ENCODE results near the gene ZNF318. TPM values are rescaled to one million over a fixed set of nuclear protein-coding genes. Genes with fewer than 3 reads are reported as not detected.

ZNF318 gene
- total RNA-seq, 1 experiment from 2014 or later = 17.1 TPM

GRCh38 chr6:43313813-43314212 lies 55.6 kb downstream of the ZNF318 start:
- no peaks in the 10 kb centered on the region for H3K79me2 ChIP-seq (ENCODE audit: low read depth)
- no peak overlapping the region for H2AFZ ChIP-seq
- no peaks in the 10 kb centered on the region for H3K36me3 ChIP-seq (ENCODE audit: low read depth)
- CTCF ChIA-PET = interaction anchor here (0.6 kb wide), 1 partner anchor 190 kb away, joined by 5 read pairs; no protein-coding TSS in a partner anchor
- H3K27ac ChIP-seq = no peak overlapping the region
- H3K9me2 ChIP-seq (ENCODE audit: insufficient read depth) = no peaks in the 10 kb centered on the region
- no peaks in the 10 kb centered on the region for H3K27me3 ChIP-seq (ENCODE audit: insufficient read depth, low read depth)
- H4K20me1 ChIP-seq (ENCODE audit: insufficient read depth) = no peaks in the 10 kb centered on the region
- TF ChIP-seq CTCF (conservative IDR thresholded peaks at IDR 0.05) (no peak), EZH2 (IDR thresholded peaks at IDR 0.05; ENCODE audit: low read depth) (no peak)
- no peak for DNase-seq
- H3K9me3 ChIP-seq (ENCODE audit: insufficient read depth, low read depth) = no peaks in the 10 kb centered on the region
- intact Hi-C loops (cut with micrococcal nuclease; ENCODE audit: unreplicated experiment) = no loop called here
- H3K4me2 ChIP-seq = no peak overlapping the region
- H3K4me3 ChIP-seq = no peak overlapping the region
- POLR2A ChIA-PET (ENCODE audit: unreplicated experiment) = no interaction called here
- H3K4me1 ChIP-seq (replicated peaks; ENCODE audit: insufficient read depth) = peaks cover 15% of the 10 kb centered on the region
- H3F3A ChIP-seq (ENCODE audit: insufficient read depth, low read depth) = no peaks in the 10 kb centered on the region
- BruUV-seq (replicated peaks) = no TSS peak

- Histone ChIP-seq H3K9me2 (ENCODE audit: insufficient read depth) (no peaks in the 10 kb centered on the region), H3K4me1 (replicated peaks; ENCODE audit: insufficient read depth) (peaks cover 15% of the 10 kb centered on the region), H3K4me2 (no peak overlapping the region), H3K9me3 (ENCODE audit: insufficient read depth, low read depth) (no peaks in the 10 kb centered on the region), H2AFZ (no peak overlapping the region), H3K36me3 (ENCODE audit: low read depth) (no peaks in the 10 kb centered on the region), H3K27ac (no peak overlapping the region), H3F3A (ENCODE audit: insufficient read depth, low read depth) (no peaks in the 10 kb centered on the region), H3K4me3 (no peak overlapping the region), H3K79me2 (ENCODE audit: low read depth) (no peaks in the 10 kb centered on the region), H4K20me1 (ENCODE audit: insufficient read depth) (no peaks in the 10 kb centered on the region), H3K27me3 (ENCODE audit: insufficient read depth, low read depth) (no peaks in the 10 kb centered on the region)
- CTCF ChIA-PET = no interaction called here
- DNase-seq = no peak
- TF ChIP-seq EZH2 (IDR thresholded peaks at IDR 0.05; ENCODE audit: low read depth) = no peak
- no peak for TF ChIP-seq CTCF (conservative IDR thresholded peaks at IDR 0.05)
- intact Hi-C loops (cut with micrococcal nuclease; ENCODE audit: unreplicated experiment) = no loop called here
- POLR2A ChIA-PET (ENCODE audit: unreplicated experiment) = no interaction called here
- BruUV-seq (replicated peaks) = no TSS peak
Measured at GRCh38 chr6:43311666-43312065, 57.8 kb downstream of the ZNF318 start.

GRCh38 chr6:43310624-43311023 lies 58.8 kb downstream of the ZNF318 start:
- Histone ChIP-seq H3K4me2 (no peak overlapping the region), H3K4me3 (no peak overlapping the region), H3K9me2 (ENCODE audit: insufficient read depth) (no peaks in the 10 kb centered on the region), H3K9me3 (ENCODE audit: insufficient read depth, low read depth) (no peaks in the 10 kb centered on the region), H3F3A (ENCODE audit: insufficient read depth, low read depth) (no peaks in the 10 kb centered on the region), H2AFZ (no peak overlapping the region), H3K79me2 (ENCODE audit: low read depth) (no peaks in the 10 kb centered on the region), H3K27me3 (ENCODE audit: insufficient read depth, low read depth) (no peaks in the 10 kb centered on the region), H3K27ac (no peak overlapping the region), H3K36me3 (ENCODE audit: low read depth) (no peaks in the 10 kb centered on the region), H4K20me1 (ENCODE audit: insufficient read depth) (no peaks in the 10 kb centered on the region), H3K4me1 (replicated peaks; ENCODE audit: insufficient read depth) (peaks cover 15% of the 10 kb centered on the region)
- intact Hi-C loops (cut with micrococcal nuclease; ENCODE audit: unreplicated experiment) = no loop called here
- ChIA-PET POLR2A (ENCODE audit: unreplicated experiment) (no interaction called here), CTCF (no interaction called here)
- BruUV-seq (replicated peaks) = no TSS peak
- DNase-seq = no peak
- TF ChIP-seq EZH2 (IDR thresholded peaks at IDR 0.05; ENCODE audit: low read depth) (no peak), CTCF (conservative IDR thresholded peaks at IDR 0.05) (no peak)

All from PC-9 (cell line).